Neutrophil (primary cell): ENCODE measurements around the gene ABLIM1.

Experiments used
- H3K27ac ChIP-seq: fragments of 200-600 bp; sonication (generic); 2 replicates; pipeline ENCODE4 v1.5.1; 2016; ENCODE audit warnings: mild to moderate bottlenecking, moderate library complexity
- H3K27me3 ChIP-seq: fragments of 200-600 bp; sonication (generic); 2 replicates; pipeline ENCODE4 v1.6.0; 2016; ENCODE audit warnings: mild to moderate bottlenecking
- H3K36me3 ChIP-seq: fragments of 200-600 bp; sonication (generic); 2 replicates; pipeline ENCODE4 v1.5.1; 2017
- H3K4me1 ChIP-seq, 2 experiments: fragments of 200-600 bp in 1 of 2; sonication (generic) in 1 of 2; 1 replicate in 1 of 2; 2 replicates in 1 of 2; pipeline versions ENCODE4 v1.5.1 to v1.6.1; 2013 to 2016; ENCODE audit warnings: low read depth in 1 of 2, low read length in 1 of 2, mild to moderate bottlenecking in 1 of 2, moderate library complexity in 1 of 2; ENCODE audit not compliant: control insufficient read depth in 1 of 2, insufficient read depth in 1 of 2
- H3K4me3 ChIP-seq, 2 experiments: fragments of 200-600 bp in 1 of 2; sonication (generic) in 1 of 2; 1 replicate in 1 of 2; 2 replicates in 1 of 2; pipeline ENCODE4 v1.5.1; 2013 to 2016; ENCODE audit warnings: low read depth in 1 of 2, low read length in 1 of 2, mild to moderate bottlenecking in 1 of 2, moderate library complexity in 1 of 2
- H3K9me3 ChIP-seq: fragments of 200-600 bp; sonication (generic); 2 replicates; pipeline ENCODE4 v1.5.1; 2016
- CTCF ChIP-seq: fragments of 200-600 bp; sonication (generic); IDR thresholded peaks from 2 replicates; pipeline ENCODE4 v1.5.1; 2016; ENCODE audit warnings: antibody characterized with exemption

ABLIM1 gene

GRCh38 chr10:114662646-114663217 lies 4.7 kb upstream of the ABLIM1 start:
- Histone ChIP-seq H3K27ac (no peak overlapping the region), H3K4me1 (no peaks in the 10 kb centered on the region), H3K4me3 (no peak overlapping the region), H3K27me3 (no peaks in the 10 kb centered on the region), H3K9me3 (no peaks in the 10 kb centered on the region), H3K36me3 (no peaks in the 10 kb centered on the region)
- no peak for TF ChIP-seq CTCF

- Histone ChIP-seq H3K36me3 (no peaks in the 10 kb centered on the region), H3K4me1 (no peaks in the 10 kb centered on the region), H3K27ac (no peak overlapping the region), H3K9me3 (no peaks in the 10 kb centered on the region), H3K4me3 (no peak overlapping the region), H3K27me3 (no peaks in the 10 kb centered on the region)
- no peak for TF ChIP-seq CTCF
Observed at GRCh38 chr10:114661212-114661880, 3.3 kb upstream of the ABLIM1 start.

GRCh38 chr10:114655671-114656070 lies 2.4 kb downstream of the ABLIM1 start:
- H3K36me3 ChIP-seq, result no peaks in the 10 kb centered on the region
- TF ChIP-seq CTCF, result no peak
- no peak overlapping the region for H3K27ac ChIP-seq
- H3K4me3 ChIP-seq, result no peak overlapping the region
- no peaks in the 10 kb centered on the region for H3K4me1 ChIP-seq
- H3K9me3 ChIP-seq, result no peaks in the 10 kb centered on the region
- no peaks in the 10 kb centered on the region for H3K27me3 ChIP-seq

GRCh38 chr10:114654822-114655575 lies 3.1 kb downstream of the ABLIM1 start:
- Histone ChIP-seq H3K4me1 (no peaks in the 10 kb centered on the region), H3K9me3 (no peaks in the 10 kb centered on the region), H3K27ac (no peak overlapping the region), H3K4me3 (no peak overlapping the region), H3K27me3 (no peaks in the 10 kb centered on the region), H3K36me3 (no peaks in the 10 kb centered on the region)
- TF ChIP-seq CTCF, result no peak

- H3K36me3 ChIP-seq, result no peaks in the 10 kb centered on the region
Observed at GRCh38 chr10:114653926-114654325, 4.1 kb downstream of the ABLIM1 start.

More at GRCh38 chr10:114653926-114654325, 4.1 kb downstream of the ABLIM1 start:
- H3K27ac ChIP-seq, result no peak overlapping the region
- H3K4me1 ChIP-seq, result no peaks in the 10 kb centered on the region
- H3K9me3 ChIP-seq, result no peaks in the 10 kb centered on the region
- H3K4me3 ChIP-seq, result no peak overlapping the region
- no peak for TF ChIP-seq CTCF
- no peaks in the 10 kb centered on the region for H3K27me3 ChIP-seq
